HG03354 (cell line): ENCODE results near the gene AZGP1.
"Not testable (repeated sequence)": the region's sequence is repeated elsewhere in the genome, so short reads cannot be mapped to it uniquely, and the experiment has no call there.

Source experiments
- ATAC-seq: cut with Tn5 transposase; IDR thresholded peaks from one replicate; pipeline ENCODE4 v1.9.1; 2021; ENCODE audit warnings: mild to moderate bottlenecking; ENCODE audit not compliant: unreplicated experiment, poor library complexity, severe bottlenecking

AZGP1 gene

GRCh38 chr7:99975782-99976521, at the start of gene AZGP1:
Gene AZGP1, minus strand, starts transcription at chr7:99976031. Its CDS starts 11 bp downstream, at chr7:99976020.
- no peak for ATAC-seq

GRCh38 chr7:100024020-100024619, 48.3 kb upstream of the AZGP1 start:
- no peak for ATAC-seq

- ATAC-seq, result no peak
These were observed 47.7 kb upstream of the AZGP1 start for GRCh38 chr7:100023526-100023925.

- no peak for ATAC-seq
These were observed 46.8 kb upstream of the AZGP1 start for GRCh38 chr7:100022621-100023020.

- ATAC-seq, result no peak
These were observed 45.5 kb upstream of the AZGP1 start for GRCh38 chr7:100021297-100021696.

GRCh38 chr7:100019908-100020307, 44.1 kb upstream of the AZGP1 start:
- no peak for ATAC-seq

GRCh38 chr7:100017875-100018274, 42.0 kb upstream of the AZGP1 start:
- no peak for ATAC-seq

GRCh38 chr7:100017300-100017699, 41.5 kb upstream of the AZGP1 start:
- no peak for ATAC-seq

- no peak for ATAC-seq
These were observed 40.5 kb upstream of the AZGP1 start for GRCh38 chr7:100016215-100016901.

- ATAC-seq, result peak; percentile 92
These were observed 39.7 kb upstream of the AZGP1 start, which contains the start of gene ZKSCAN1 for GRCh38 chr7:100015232-100016214. Gene ZKSCAN1, plus strand, starts transcription at chr7:100015596. Its CDS starts 7,911 bp downstream, at chr7:100023507.

- no peak for ATAC-seq
These were observed 37.5 kb upstream of the AZGP1 start for GRCh38 chr7:100013328-100013676.

GRCh38 chr7:100012385-100013327, 36.8 kb upstream of the AZGP1 start:
- ATAC-seq, result not testable (repeated sequence)

- ATAC-seq, result no peak
These were observed 35.7 kb upstream of the AZGP1 start for GRCh38 chr7:100011516-100011915.

GRCh38 chr7:100010901-100011300, 35.1 kb upstream of the AZGP1 start:
- no peak for ATAC-seq

GRCh38 chr7:100009952-100010351, 34.1 kb upstream of the AZGP1 start:
- ATAC-seq, result not testable (repeated sequence)

- no peak for ATAC-seq
These were observed 32.7 kb upstream of the AZGP1 start for GRCh38 chr7:100008525-100008924.

- no peak for ATAC-seq
These were observed 32.1 kb upstream of the AZGP1 start for GRCh38 chr7:100007887-100008286.
